Activated naive CD4-positive, alpha-beta T cell treated with anti-CD3 and anti-CD28 coated beads, Interleukin-2, amount 10 ng/mL, durations not matched to agents 5 hours and 36 hours (primary cell): ENCODE measurements around the gene KMT2D. TPM values are rescaled to one million over a fixed set of nuclear protein-coding genes. Genes with fewer than 3 reads are reported as not detected.

Source experiments
- total RNA-seq, 2 experiments: library from RNA; stranded (reverse); gene quantifications; one replicate each; pipeline ENCODE4 v1.2.3, GENCODE V29; 2021

The KMT2D gene, protein sequence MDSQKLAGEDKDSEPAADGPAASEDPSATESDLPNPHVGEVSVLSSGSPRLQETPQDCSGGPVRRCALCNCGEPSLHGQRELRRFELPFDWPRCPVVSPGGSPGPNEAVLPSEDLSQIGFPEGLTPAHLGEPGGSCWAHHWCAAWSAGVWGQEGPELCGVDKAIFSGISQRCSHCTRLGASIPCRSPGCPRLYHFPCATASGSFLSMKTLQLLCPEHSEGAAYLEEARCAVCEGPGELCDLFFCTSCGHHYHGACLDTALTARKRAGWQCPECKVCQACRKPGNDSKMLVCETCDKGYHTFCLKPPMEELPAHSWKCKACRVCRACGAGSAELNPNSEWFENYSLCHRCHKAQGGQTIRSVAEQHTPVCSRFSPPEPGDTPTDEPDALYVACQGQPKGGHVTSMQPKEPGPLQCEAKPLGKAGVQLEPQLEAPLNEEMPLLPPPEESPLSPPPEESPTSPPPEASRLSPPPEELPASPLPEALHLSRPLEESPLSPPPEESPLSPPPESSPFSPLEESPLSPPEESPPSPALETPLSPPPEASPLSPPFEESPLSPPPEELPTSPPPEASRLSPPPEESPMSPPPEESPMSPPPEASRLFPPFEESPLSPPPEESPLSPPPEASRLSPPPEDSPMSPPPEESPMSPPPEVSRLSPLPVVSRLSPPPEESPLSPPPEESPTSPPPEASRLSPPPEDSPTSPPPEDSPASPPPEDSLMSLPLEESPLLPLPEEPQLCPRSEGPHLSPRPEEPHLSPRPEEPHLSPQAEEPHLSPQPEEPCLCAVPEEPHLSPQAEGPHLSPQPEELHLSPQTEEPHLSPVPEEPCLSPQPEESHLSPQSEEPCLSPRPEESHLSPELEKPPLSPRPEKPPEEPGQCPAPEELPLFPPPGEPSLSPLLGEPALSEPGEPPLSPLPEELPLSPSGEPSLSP (N-terminal part only)
- 10 to 100 TPM; 94.9 to 98.9 TPM for total RNA-seq

DNA sequence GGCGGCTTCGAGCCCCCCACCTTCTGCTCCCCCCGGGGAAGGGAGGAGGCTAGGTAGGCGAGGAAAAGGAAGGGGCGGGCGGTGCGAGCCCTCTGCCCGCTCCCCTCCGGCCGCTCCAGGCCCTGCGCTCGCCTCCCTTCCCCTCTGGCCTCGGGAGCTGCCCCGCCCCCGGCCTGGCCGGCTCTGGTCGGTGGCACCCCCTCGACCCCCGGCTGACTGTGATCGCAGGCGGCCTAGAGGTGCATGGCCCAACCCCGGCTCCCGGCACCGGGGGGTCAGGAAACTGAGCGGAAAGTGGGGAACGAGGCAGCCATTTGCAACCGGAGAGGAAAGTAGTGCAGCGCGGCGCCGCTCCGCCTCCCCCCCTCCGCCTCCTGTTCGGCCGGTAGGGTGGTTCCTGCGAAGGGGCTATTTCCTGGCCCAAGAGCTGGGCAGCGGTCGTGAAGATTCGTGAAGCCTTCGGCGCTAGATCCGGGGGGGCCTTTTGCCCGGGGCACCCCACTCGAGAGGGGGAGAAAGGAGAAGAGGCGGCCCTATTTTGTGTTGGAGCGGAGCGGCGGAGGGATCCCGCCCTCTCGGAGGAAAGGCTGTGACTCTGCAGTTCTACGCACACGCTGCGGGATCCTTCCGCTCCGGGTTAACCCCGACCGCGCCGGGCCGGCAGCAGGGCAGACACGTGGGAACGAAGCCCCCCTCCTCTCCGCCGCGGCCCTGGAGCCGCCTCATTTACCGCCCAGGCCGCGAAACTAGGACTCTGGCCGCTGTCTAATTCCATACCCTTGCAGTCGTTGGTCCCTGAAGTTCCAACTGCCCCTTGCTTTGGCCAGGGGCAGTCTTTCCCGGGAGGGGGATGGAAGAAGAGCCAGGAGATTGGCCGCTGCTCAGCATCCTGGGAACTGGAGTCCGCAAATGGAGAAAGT is at the start of gene KMT2D:
Gene KMT2D (minus strand): TSS at position 558 of the 920 bp plus-strand sequence. CDS start 5,470 bp downstream, outside the sequence.

DNA sequence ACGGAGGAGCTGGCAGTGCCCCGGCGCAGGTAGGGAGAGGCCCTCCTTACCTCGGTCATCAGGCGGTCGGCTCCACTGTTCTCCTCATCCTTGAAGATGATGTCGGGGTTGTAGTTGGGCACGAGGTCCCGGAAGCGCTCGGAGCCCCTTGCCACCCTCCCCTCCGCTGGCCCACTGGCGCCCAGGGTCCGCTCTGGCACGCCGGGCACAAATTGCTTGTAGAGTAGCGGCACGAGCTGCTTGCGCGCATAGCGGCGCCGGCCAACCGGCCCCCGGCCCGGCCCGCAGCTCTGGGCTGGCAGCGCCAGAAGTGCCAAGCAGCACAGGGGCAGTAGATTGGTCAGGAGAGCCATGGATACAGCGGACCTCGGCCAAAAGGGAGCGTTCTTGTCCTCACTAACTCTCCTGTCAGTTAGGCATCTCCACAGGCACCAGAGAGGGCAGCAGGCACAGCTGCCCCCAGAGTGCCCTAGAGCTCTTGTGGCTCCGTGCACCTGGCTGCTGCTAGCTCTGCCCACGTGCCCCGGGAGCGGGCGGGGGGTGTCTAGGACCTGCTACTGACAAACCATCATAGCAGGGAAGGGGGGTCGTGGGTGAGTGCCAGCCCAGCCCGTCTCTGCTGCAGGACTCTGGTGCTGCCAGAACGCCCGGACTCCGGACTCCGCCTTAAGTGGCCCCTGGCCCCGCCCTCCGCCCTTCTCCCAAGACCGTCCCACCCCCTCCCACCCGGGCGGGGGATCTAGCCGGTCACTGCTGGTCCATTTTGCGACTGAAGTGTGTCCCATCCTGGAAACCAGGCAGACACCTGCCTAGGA is 33.8 kb upstream of the KMT2D start, which contains the start of gene DHH:
Gene DHH (minus strand): TSS at position 642 of the 815 bp plus-strand sequence. CDS start 289 bp downstream, at position 353.

GRCh38 chr12:49069507-49070346 is 9.1 kb upstream of the KMT2D start, which contains the start of gene RHEBL1:
RHEBL1 (minus strand) TSS chr12:49069979; CDS start chr12:49069785, 194 bp downstream.

DNA sequence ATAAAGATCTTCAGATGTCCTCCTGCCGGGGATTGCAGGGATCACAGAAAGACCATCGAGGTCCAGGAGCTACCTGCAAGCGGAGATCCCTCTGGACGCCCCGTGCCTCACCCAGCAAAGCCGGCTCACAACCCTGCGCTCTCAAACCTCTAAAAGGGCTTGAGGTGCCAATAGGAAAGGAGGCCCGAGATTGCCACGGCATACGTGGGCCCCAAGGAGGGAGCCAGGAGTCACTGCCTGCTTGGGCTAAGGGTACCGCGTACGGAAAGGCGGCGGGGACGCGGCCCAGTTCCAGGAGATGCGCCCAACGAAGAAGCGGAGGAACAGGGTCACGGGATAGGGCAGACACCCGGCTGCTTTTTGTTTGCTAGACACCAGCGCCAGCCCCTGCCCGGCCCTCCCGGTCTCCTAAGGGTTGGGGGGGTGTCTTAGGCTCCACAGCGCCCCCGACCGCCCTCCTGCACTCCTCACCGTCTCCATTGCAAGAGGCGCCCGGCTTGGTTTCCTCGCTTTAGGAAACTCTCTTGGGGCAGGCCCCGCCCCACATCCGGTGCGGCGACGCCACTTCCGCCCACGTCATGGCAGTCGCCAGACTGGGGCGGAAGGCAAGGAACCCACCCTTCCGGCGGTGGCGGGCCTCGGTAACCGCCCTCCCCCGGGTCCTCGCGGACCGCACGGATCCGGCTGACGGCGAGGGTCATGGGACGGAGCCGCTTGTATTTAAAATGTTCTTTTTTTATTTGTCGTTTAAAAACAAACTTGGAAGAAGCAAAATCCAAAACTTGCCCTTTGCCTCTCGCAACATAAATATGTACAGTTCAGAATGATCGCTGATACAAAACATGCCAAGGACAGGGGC is 42.1 kb downstream of the KMT2D start, which contains the start of gene PRKAG1:
Gene PRKAG1 (minus strand): TSS at position 516 of the 859 bp plus-strand sequence. CDS start 36 bp downstream, at position 480.

Other genes starting within 250 kb of the KMT2D start
- gene CACNB3, start 242.3 kb downstream of the KMT2D start, total RNA-seq, result 10 to 100 TPM; 20.5 to 20.6 TPM
- 100 to 1,000 TPM; 117 to 122 TPM for gene DDX23, start 208.6 kb downstream of the KMT2D start, total RNA-seq
- gene RND1, start 194.9 kb downstream of the KMT2D start, total RNA-seq, result 1 to 10 TPM; 1.2 to 1.8 TPM
- 10 to 100 TPM; 46.9 TPM for gene FKBP11, start 135.3 kb downstream of the KMT2D start, total RNA-seq
- 100 to 1,000 TPM; 100 to 101 TPM for gene ARF3, start 103.3 kb downstream of the KMT2D start, total RNA-seq
- 1 to 10 TPM; 4.6 to 5.2 TPM for gene WNT10B, start 89.1 kb downstream of the KMT2D start, total RNA-seq
- gene WNT1, start 82.5 kb downstream of the KMT2D start, total RNA-seq, result under 1 TPM; 0.72 to 0.73 TPM
- under 1 TPM; 0.10 to 0.17 TPM for gene DDN, start 61.4 kb downstream of the KMT2D start, total RNA-seq
- 10 to 100 TPM; 60.9 to 61.5 TPM for gene PRKAG1, start 42.0 kb downstream of the KMT2D start, total RNA-seq
- 1 to 10 TPM; 6.6 to 8.4 TPM for gene RHEBL1, start 9.2 kb upstream of the KMT2D start, total RNA-seq
- gene DHH, start 34.0 kb upstream of the KMT2D start, total RNA-seq, result under 1 TPM; 0.10 to 0.24 TPM
- 10 to 100 TPM; 72.5 to 76.4 TPM for gene LMBR1L, start 50.1 kb upstream of the KMT2D start, total RNA-seq
- 1,000 to 10,000 TPM; 1,312 to 1,402 TPM for gene TUBA1B, start 70.6 kb upstream of the KMT2D start, total RNA-seq
- gene TUBA1A, start 128.3 kb upstream of the KMT2D start, total RNA-seq, result 10 to 100 TPM; 79.3 to 80.2 TPM
- 100 to 1,000 TPM; 167 to 171 TPM for gene TUBA1C, start 204.3 kb upstream of the KMT2D start, total RNA-seq
- not detected for gene PRPH, start 234.4 kb upstream of the KMT2D start, total RNA-seq